ENCODE results near the gene LRMDA. TPM values are rescaled to one million over a fixed set of nuclear protein-coding genes. Genes with fewer than 3 reads are reported as not detected.

LRMDA gene
- total and polyA plus RNA-seq, 2 of the 8 experiments (the other 6 are each of a cell fraction or from before 2014, with no cell fraction given), result 0.86 to 2.8 TPM

DNA sequence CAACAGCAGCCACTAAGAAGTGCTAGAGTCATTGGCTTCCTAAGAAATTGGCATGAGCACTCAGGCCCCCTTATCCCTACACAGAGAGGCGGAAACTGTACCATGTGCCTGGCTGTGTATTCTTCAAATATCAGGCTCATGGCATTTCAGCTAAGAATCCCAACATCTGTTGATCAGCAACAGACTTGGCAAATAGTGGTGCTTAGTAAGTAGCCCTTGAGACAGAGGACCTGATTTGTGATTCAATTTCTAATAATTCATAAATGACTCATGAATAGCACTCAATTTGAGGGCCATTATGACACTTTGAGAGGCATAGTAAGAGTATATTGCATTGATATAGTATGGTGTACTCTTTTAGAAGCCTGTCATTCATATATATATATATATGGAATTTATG is 309.1 kb downstream of the LRMDA start (continued):
- TF ChIP-seq RAD21 (IDR thresholded peaks at IDR 0.05 in 1 of 2, conservative IDR thresholded peaks at IDR 0.05 in 1 of 2; ENCODE audit: low read depth in 2 of 2, low read length in 2 of 2) (no peak), RNF2 (IDR thresholded peaks at IDR 0.05; ENCODE audit: borderline replicate concordance, low read depth, low read length, missing control alignments, poor library complexity, severe bottlenecking) (no peak), PHF8 (conservative IDR thresholded peaks at IDR 0.05; ENCODE audit: low read depth, low read length) (no peak), ASH2L (IDR thresholded peaks at IDR 0.05; ENCODE audit: low read length) (no peak), JUN (IDR thresholded peaks at IDR 0.05; ENCODE audit: low read depth, low read length) (no peak)
